ENCODE results near the gene PLD1.

The PLD1 gene

GRCh38 chr3:171829841-171830517, 19.7 kb upstream of the PLD1 start:
- Histone ChIP-seq H3K27me3 (replicated peaks; ENCODE audit: control insufficient read depth, insufficient read depth, low read length) (no peaks in the 10 kb centered on the region), H3K36me3 (ENCODE audit: control insufficient read depth, insufficient read depth, low read length) (no peaks in the 10 kb centered on the region), H3K4me3 (replicated peaks; ENCODE audit: low read depth, low read length) (no peak overlapping the region)
- TF ChIP-seq CTCF (IDR thresholded peaks at IDR 0.05; ENCODE audit: insufficient read depth, low read length, poor library complexity, severe bottlenecking), result peak; percentile 92
- DNase-seq (ENCODE audit: extremely low read depth, insufficient read length), result no peak

GRCh38 chr3:171828902-171829770, 18.9 kb upstream of the PLD1 start:
- Histone ChIP-seq H3K36me3 (ENCODE audit: control insufficient read depth, insufficient read depth, low read length) (no peaks in the 10 kb centered on the region), H3K4me3 (replicated peaks; ENCODE audit: low read depth, low read length) (no peak overlapping the region), H3K27me3 (replicated peaks; ENCODE audit: control insufficient read depth, insufficient read depth, low read length) (no peaks in the 10 kb centered on the region)
- DNase-seq (ENCODE audit: extremely low read depth, insufficient read length), result no peak
- no peak for TF ChIP-seq CTCF (IDR thresholded peaks at IDR 0.05; ENCODE audit: insufficient read depth, low read length, poor library complexity, severe bottlenecking)

GRCh38 chr3:171827836-171828458, 17.7 kb upstream of the PLD1 start:
- TF ChIP-seq CTCF (IDR thresholded peaks at IDR 0.05; ENCODE audit: insufficient read depth, low read length, poor library complexity, severe bottlenecking), result no peak
- Histone ChIP-seq H3K4me3 (replicated peaks; ENCODE audit: low read depth, low read length) (no peak overlapping the region), H3K36me3 (ENCODE audit: control insufficient read depth, insufficient read depth, low read length) (no peaks in the 10 kb centered on the region), H3K27me3 (replicated peaks; ENCODE audit: control insufficient read depth, insufficient read depth, low read length) (no peaks in the 10 kb centered on the region)
- no peak for DNase-seq (ENCODE audit: extremely low read depth, insufficient read length)

- no peak for TF ChIP-seq CTCF (IDR thresholded peaks at IDR 0.05; ENCODE audit: insufficient read depth, low read length, poor library complexity, severe bottlenecking)
- no peaks in the 10 kb centered on the region for H3K36me3 ChIP-seq (ENCODE audit: control insufficient read depth, insufficient read depth, low read length)
- no peak overlapping the region for H3K4me3 ChIP-seq (replicated peaks; ENCODE audit: low read depth, low read length)
- no peaks in the 10 kb centered on the region for H3K27me3 ChIP-seq (replicated peaks; ENCODE audit: control insufficient read depth, insufficient read depth, low read length)
- DNase-seq (ENCODE audit: extremely low read depth, insufficient read length), result no peak
These were observed 17.1 kb upstream of the PLD1 start for GRCh38 chr3:171827385-171827784.

- no peaks in the 10 kb centered on the region for H3K36me3 ChIP-seq (ENCODE audit: control insufficient read depth, insufficient read depth, low read length)
- H3K4me3 ChIP-seq (replicated peaks; ENCODE audit: low read depth, low read length), result no peak overlapping the region
- H3K27me3 ChIP-seq (replicated peaks; ENCODE audit: control insufficient read depth, insufficient read depth, low read length), result no peaks in the 10 kb centered on the region
- no peak for DNase-seq (ENCODE audit: extremely low read depth, insufficient read length)
- no peak for TF ChIP-seq CTCF (IDR thresholded peaks at IDR 0.05; ENCODE audit: insufficient read depth, low read length, poor library complexity, severe bottlenecking)
These were observed 15.0 kb upstream of the PLD1 start for GRCh38 chr3:171825222-171825828.

Data from GM06990 (cell line).